Mesothelial cell of epicardium (in vitro differentiated cells): Measurements from ENCODE around the gene AGA. TPM values are rescaled to one million over a fixed set of nuclear protein-coding genes. Genes with fewer than 3 reads are reported as not detected.

Source experiments
- DNase-seq, 2 experiments: peaks; one replicate each; pipeline ENCODE4 v3.0.0; 2021; ENCODE audit warnings: low spot score in 2 of 2; ENCODE audit not compliant: unreplicated experiment in 2 of 2
- H3K27ac Mint-ChIP-seq: 2 replicates; pipeline ENCODE4 v1.8.0; 2021; ENCODE audit warnings: mixed read lengths
- H3K27me3 Mint-ChIP-seq: 2 replicates; pipeline ENCODE4 v1.8.0; 2021; ENCODE audit warnings: low read depth, mixed read lengths
- H3K36me3 Mint-ChIP-seq: 2 replicates; pipeline ENCODE4 v1.8.0; 2021; ENCODE audit warnings: mixed read lengths
- H3K4me1 Mint-ChIP-seq: 2 replicates; pipeline ENCODE4 v1.8.0; 2021; ENCODE audit warnings: mixed read lengths
- H3K4me3 Mint-ChIP-seq: 2 replicates; pipeline ENCODE4 v1.8.0; 2021; ENCODE audit warnings: mild to moderate bottlenecking, moderate library complexity, mixed read lengths
- H3K9me3 Mint-ChIP-seq: 2 replicates; pipeline ENCODE4 v1.8.0; 2021; ENCODE audit warnings: mixed read lengths
- total RNA-seq: library from RNA; stranded (reverse); gene quantifications from 3 replicates; pipeline ENCODE4 v1.2.1, GENCODE V29; 2021
- TF ChIP-seq, protein P1 (sequence below): fragments of 200-600 bp; sonication (generic); IDR thresholded peaks from one replicate; pipeline ENCODE4 v1.5.0; 2021; ENCODE audit warnings: antibody characterized with exemption; ENCODE audit not compliant: unreplicated experiment

Gene AGA
- total RNA-seq, 1 donor from 2014 or later, result 15.8 TPM

DNA sequence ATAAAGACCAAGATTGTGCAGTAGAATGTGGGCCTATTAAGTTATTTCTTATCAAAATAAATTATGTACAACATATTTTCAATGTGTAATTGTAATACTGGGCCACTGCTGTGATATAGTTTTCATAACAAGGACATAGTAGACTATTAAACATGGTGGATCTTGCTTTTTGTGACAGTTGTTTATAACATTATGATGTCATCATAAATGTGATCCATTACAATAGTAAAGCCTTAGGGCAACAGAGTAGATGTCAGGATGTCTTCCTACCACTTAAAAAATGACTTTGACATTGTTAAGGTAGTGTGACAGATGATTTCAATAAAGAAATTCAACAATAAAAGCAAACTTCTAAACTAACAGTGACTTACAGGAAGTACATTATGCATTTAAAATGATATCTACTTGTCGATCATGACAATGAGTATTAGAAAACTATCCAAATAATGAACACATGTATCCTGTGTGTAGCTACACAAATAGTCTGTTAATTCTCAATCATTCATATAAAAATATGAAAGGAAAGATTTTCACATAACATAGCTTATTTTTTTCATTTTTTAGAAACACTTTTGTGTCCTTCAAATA lies 5.3 kb upstream of the AGA start:
- no peak overlapping the region for H3K4me3 Mint-ChIP-seq
- no peaks in the 10 kb centered on the region for H3K36me3 Mint-ChIP-seq
- H3K9me3 Mint-ChIP-seq, result no peaks in the 10 kb centered on the region
- DNase-seq, result no peak
- TF ChIP-seq, protein P1, sequence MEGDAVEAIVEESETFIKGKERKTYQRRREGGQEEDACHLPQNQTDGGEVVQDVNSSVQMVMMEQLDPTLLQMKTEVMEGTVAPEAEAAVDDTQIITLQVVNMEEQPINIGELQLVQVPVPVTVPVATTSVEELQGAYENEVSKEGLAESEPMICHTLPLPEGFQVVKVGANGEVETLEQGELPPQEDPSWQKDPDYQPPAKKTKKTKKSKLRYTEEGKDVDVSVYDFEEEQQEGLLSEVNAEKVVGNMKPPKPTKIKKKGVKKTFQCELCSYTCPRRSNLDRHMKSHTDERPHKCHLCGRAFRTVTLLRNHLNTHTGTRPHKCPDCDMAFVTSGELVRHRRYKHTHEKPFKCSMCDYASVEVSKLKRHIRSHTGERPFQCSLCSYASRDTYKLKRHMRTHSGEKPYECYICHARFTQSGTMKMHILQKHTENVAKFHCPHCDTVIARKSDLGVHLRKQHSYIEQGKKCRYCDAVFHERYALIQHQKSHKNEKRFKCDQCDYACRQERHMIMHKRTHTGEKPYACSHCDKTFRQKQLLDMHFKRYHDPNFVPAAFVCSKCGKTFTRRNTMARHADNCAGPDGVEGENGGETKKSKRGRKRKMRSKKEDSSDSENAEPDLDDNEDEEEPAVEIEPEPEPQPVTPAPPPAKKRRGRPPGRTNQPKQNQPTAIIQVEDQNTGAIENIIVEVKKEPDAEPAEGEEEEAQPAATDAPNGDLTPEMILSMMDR, result no peak
- H3K27me3 Mint-ChIP-seq, result no peaks in the 10 kb centered on the region
- H3K27ac Mint-ChIP-seq, result no peak overlapping the region
- peaks cover 26% of the 10 kb centered on the region for H3K4me1 Mint-ChIP-seq

DNA sequence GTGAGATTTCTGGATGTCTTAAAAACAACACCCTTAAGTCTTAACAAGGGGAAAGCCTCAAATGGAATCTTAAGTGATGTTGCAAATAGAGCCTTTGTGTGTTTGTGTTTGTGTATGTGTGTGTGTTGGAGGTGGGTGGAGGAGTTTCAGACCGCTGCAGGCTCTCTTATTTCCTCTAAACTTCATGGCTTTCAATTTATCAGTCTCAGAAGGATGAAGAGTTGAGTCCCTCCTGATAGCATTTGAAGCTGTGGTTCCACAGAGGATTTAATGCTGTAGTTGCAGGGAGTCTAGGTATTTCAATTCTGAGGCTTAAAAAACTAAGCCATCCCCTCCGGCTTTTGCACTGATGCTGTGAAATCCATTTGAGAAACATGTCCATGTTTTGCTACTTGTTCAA lies 4.3 kb upstream of the AGA start:
- no peak overlapping the region for H3K4me3 Mint-ChIP-seq

DNA sequence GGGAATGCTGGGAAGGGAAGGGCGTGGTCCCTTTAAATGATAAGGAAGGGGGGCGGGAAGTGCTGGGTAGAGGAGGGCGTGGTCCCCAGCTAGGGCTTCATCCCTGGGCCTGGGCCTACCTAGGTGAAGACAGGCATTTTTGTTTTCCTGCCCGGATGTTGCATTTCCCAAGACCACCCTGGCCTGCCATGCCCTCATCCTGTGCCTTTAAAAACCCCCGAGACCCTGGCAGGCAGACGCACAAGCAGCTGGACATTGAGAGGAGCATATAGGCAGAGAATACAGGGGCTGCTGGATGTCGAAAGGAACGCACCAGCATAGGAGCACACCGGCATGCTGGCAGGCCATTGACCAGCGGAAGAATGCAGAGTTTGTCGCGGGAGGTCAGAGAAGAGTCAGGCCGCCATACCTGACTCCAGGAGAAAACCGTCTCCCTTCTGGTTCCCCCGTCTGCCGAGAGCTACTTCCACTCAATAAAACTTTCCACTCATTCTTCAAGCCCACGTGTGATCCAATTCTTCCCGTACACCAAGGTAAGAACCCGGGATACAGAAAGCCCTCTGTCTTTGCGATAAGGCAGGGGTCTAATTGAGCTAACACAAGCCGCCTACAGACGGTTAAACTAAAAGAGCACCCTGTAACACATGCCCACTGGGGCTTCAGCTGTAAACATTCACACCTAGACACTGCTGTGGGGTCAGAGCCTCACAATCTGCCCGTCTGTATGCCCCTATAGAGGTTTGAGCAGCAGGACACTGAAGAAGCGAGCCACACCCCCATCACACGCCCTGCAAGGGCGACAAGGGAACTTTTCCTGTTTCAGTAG lies 2.9 kb upstream of the AGA start:
- Mint-ChIP-seq H3K4me1 (peaks cover 37% of the 10 kb centered on the region), H3K27ac (no peak overlapping the region), H3K4me3 (peak overlapping the region; percentile 40), H3K36me3 (no peaks in the 10 kb centered on the region), H3K9me3 (no peaks in the 10 kb centered on the region), H3K27me3 (no peaks in the 10 kb centered on the region)
- DNase-seq, result no peak
- TF ChIP-seq, protein P1, result no peak

More for the DNA sequence above, 4.3 kb upstream of the AGA start:
- no peaks in the 10 kb centered on the region for H3K9me3 Mint-ChIP-seq
- H3K27ac Mint-ChIP-seq, result no peak overlapping the region
- H3K27me3 Mint-ChIP-seq, result no peaks in the 10 kb centered on the region
- H3K36me3 Mint-ChIP-seq, result no peaks in the 10 kb centered on the region
- H3K4me1 Mint-ChIP-seq, result peaks cover 28% of the 10 kb centered on the region
- TF ChIP-seq, protein P1, result no peak
- DNase-seq, result no peak

DNA sequence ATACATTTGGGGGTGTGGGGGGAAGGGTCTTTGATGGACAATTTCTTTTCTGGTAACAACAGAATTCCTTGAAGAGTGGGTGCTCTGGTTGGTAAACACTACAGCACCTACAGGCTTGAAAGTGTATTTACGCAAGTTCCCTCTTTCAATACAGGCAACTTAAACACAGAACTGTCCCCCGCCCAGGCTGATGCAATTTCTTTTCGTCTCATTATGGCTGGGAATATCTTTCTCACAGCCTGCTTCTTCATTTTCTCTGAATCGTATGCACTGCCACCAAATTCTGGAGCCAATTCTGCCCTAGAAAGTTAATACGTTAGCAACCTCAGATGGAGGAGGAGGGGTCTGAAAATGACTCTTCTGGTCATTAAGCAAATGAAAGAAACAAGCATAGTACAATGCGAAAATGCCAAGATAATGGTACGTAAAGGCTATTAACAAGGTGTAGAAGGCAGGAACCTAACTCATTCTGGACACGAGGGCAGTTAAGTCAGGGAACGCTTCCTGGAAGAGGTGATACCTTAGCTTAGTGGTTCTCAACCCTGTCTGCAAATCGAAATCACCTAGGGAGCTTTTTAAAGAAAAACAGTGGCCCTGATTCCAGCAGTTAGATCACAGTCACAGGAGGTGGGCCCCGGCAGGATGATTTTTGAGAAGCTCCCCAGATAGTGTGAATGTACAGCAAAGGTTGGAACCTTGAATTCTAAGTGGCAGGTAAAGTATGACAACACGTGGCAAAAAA lies 1.0 kb downstream of the AGA start:
- H3K27me3 Mint-ChIP-seq, result no peaks in the 10 kb centered on the region
- H3K36me3 Mint-ChIP-seq, result peaks cover 10% of the 10 kb centered on the region
- TF ChIP-seq, protein P1, result peak; percentile 18
- no peak for DNase-seq
- H3K4me3 Mint-ChIP-seq, result peak overlapping the region; percentile 74
- H3K9me3 Mint-ChIP-seq, result no peaks in the 10 kb centered on the region
- H3K4me1 Mint-ChIP-seq, result peaks cover 20% of the 10 kb centered on the region
- H3K27ac Mint-ChIP-seq, result peak overlapping the region; percentile 80

DNA sequence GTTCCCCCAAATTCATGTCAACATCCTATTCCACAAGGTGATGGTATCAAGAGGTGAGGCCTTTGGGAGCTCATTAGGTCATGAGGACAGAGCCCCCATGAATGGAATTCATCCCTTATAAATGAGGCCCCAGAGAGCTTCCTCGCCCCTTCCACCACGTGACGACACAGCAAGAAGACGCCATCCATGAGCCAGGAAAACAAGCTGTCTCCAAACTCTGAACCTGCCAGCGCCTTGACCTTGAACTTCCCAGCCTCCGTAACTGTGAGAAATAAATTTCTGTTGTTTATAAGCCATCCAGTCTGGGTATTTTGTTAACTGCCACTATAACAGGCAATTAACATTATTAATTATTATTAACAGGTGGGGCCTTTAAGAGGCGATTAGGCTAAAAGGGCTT lies 5.8 kb downstream of the AGA start:
- TF ChIP-seq, protein P1, result no peak
- Mint-ChIP-seq H3K27me3 (no peaks in the 10 kb centered on the region), H3K36me3 (peaks cover 21% of the 10 kb centered on the region), H3K4me1 (peaks cover 9% of the 10 kb centered on the region), H3K27ac (no peak overlapping the region), H3K9me3 (no peaks in the 10 kb centered on the region), H3K4me3 (no peak overlapping the region)
- DNase-seq, result no peak
